Measurements from ENCODE around the gene ZNF783. TPM values are rescaled to one million over a fixed set of nuclear protein-coding genes. Genes with fewer than 3 reads are reported as not detected.

Gene ZNF783
- total and polyA plus RNA-seq, 9 of the 15 experiments (the other 6 are each of a cell fraction or from before 2014, with no cell fraction given) = 0.66 to 11.2 (median 5.4) TPM

- TF ChIP-seq KDM2B (CRISPR knock-in tag; IDR thresholded peaks at IDR 0.05) (no peak), PURB (CRISPR knock-in tag; IDR thresholded peaks at IDR 0.05; ENCODE audit: low read depth) (no peak), NRF1 (conservative IDR thresholded peaks at IDR 0.05 in 1 of 2, IDR thresholded peaks at IDR 0.05 in 1 of 2) (peak; percentile 40 to 49; a peak in 2 of 4 replicates), HMG20A (CRISPR knock-in tag; conservative IDR thresholded peaks at IDR 0.05) (no peak), MECOM (CRISPR knock-in tag; IDR thresholded peaks at IDR 0.05) (no peak), KAT2B (IDR thresholded peaks at IDR 0.05; ENCODE audit: low read depth, low read length) (no peak), ILK (tag; IDR thresholded peaks at IDR 0.05; ENCODE audit: borderline replicate concordance, low read depth) (no peak), ZNF407 (IDR thresholded peaks at IDR 0.05; ENCODE audit: low read depth) (no peak), SRSF7 (optimal IDR thresholded peaks at IDR 0.05; ENCODE audit: low read depth, low read length) (no peak), RFX5 (IDR thresholded peaks at IDR 0.05; ENCODE audit: low read depth, low read length) (no peak), TAF1 (IDR thresholded peaks at IDR 0.05; ENCODE audit: control insufficient read depth, extremely low read depth, insufficient read depth, low read length, severe bottlenecking) (no peak), LCOR (CRISPR knock-in tag; IDR thresholded peaks at IDR 0.05) (peak; percentile 45; the same call in 1 of the 2 replicates), MXI1 (IDR thresholded peaks at IDR 0.05; ENCODE audit: low read depth, low read length) (peak; percentile 90), CBFA2T3 (IDR thresholded peaks at IDR 0.05) (no peak), CEBPG (CRISPR knock-in tag; IDR thresholded peaks at IDR 0.05) (no peak), CEBPG (tag; conservative IDR thresholded peaks at IDR 0.05 in 1 of 2, IDR thresholded peaks at IDR 0.05 in 1 of 2) (no peak), ZNF655 (CRISPR knock-in tag; IDR thresholded peaks at IDR 0.05) (no peak)
- TF ChIP-seq, protein P1, sequence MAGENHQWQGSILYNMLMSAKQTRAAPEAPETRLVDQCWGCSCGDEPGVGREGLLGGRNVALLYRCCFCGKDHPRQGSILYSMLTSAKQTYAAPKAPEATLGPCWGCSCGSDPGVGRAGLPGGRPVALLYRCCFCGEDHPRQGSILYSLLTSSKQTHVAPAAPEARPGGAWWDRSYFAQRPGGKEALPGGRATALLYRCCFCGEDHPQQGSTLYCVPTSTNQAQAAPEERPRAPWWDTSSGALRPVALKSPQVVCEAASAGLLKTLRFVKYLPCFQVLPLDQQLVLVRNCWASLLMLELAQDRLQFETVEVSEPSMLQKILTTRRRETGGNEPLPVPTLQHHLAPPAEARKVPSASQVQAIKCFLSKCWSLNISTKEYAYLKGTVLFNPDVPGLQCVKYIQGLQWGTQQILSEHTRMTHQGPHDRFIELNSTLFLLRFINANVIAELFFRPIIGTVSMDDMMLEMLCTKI (IDR thresholded peaks at IDR 0.05; ENCODE audit: partially characterized antibody) = no peak
Measured at GRCh38 chr7:149261829-149262617, at the start of gene ZNF783 (continued).
